Activated T-cell treated with anti-CD3 and anti-CD28 coated beads for 24 hours (primary cell): ENCODE measurements around the gene OR8G1.
"Not testable (repeated sequence)": the region's sequence is repeated elsewhere in the genome, so short reads cannot be mapped to it uniquely, and the experiment has no call there.

ENCODE experiments used
- DNase-seq: peaks from one replicate; pipeline ENCODE4 v3.0.0-alpha.2; 2020; ENCODE audit warnings: low read depth

The OR8G1 gene

GRCh38 chr11:124238512-124238911, 2.4 kb upstream of the OR8G1 start:
- no peak for DNase-seq

- DNase-seq, result not testable (repeated sequence)
Measured at GRCh38 chr11:124249869-124250268, 9.0 kb downstream of the OR8G1 start.

- DNase-seq, result no peak
Measured at GRCh38 chr11:124256076-124256475, 15.2 kb downstream of the OR8G1 start, which contains the start of gene OR8G5. TSS of gene OR8G5 (plus strand) at chr11:124256376. CDS start at chr11:124264932, 8,556 bp downstream.

GRCh38 chr11:124265041-124265440, 24.1 kb downstream of the OR8G1 start:
- DNase-seq, result not testable (repeated sequence)

- not testable (repeated sequence) for DNase-seq
Measured at GRCh38 chr11:124270886-124271285, 30.0 kb downstream of the OR8G1 start.

- DNase-seq, result no peak
Measured at GRCh38 chr11:124274000-124274399, 33.1 kb downstream of the OR8G1 start.

- no peak for DNase-seq
Measured at GRCh38 chr11:124276081-124276480, 35.2 kb downstream of the OR8G1 start.

- no peak for DNase-seq
Measured at GRCh38 chr11:124277207-124277606, 36.3 kb downstream of the OR8G1 start.

- no peak for DNase-seq
Measured at GRCh38 chr11:124277804-124278203, 36.9 kb downstream of the OR8G1 start.

GRCh38 chr11:124278261-124278660, 37.4 kb downstream of the OR8G1 start:
- no peak for DNase-seq

GRCh38 chr11:124285610-124286344, 44.9 kb downstream of the OR8G1 start:
- no peak for DNase-seq

- DNase-seq, result no peak
Measured at GRCh38 chr11:124294687-124295086, 53.8 kb downstream of the OR8G1 start.

GRCh38 chr11:124296016-124296415, 55.1 kb downstream of the OR8G1 start:
- no peak for DNase-seq

GRCh38 chr11:124297921-124298320, 57.0 kb downstream of the OR8G1 start:
- DNase-seq, result no peak

- DNase-seq, result no peak
Measured at GRCh38 chr11:124301548-124301947, 60.7 kb downstream of the OR8G1 start.

GRCh38 chr11:124302347-124303125, 61.6 kb downstream of the OR8G1 start:
- DNase-seq, result no peak
